ENCODE data around the gene ZDHHC6.

The ZDHHC6 gene

DNA sequence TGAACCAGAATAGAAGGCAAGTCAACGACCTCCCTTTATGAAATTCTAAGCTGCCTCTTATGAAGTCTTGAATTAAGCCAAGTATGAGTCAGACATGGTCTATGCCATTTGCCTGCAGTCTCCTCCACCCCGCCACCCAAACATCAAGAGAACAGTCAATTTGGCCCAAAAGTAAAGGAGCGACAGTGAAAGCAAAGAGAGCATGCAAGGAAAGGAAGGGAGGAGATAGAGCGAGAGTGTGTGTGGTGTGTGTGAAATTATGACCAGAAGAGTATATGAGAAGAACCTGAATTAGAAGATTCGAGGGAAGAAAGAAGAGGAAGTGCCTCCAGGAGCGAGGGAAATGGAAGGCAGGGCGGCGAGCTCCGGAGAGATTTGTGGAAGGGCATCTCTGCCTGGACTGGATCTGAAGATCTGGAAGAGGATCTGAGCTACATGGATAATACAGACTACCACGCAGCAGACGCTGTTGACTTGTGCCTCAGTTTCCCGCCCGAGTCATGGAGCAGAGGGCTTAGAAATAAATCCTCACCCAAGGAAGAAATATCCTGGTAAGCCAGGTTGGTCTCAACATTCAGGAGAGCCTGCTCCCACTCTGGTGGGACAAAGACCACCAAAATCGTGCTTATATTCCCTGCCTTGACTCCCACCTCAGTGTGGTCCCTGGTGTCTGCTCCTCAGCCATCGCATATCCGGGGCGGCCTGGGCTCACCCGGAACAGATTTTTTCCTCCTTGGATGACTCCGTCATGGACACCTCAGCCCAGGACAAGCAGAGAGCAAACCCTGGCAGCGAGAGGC, 459 bp downstream of the ZDHHC6 start:
- peak overlapping the region; percentile 80 to 93 for H3K4me3 ChIP-seq (replicated peaks in 1 of 2; ENCODE audit: low read depth in 2 of 2, low read length in 2 of 2)
- no peak for TF ChIP-seq CTCF (IDR thresholded peaks at IDR 0.05; ENCODE audit: low read depth, low read length)
- peak; percentile 6 to 44 for DNase-seq (ENCODE audit: low read depth in 2 of 2)

DNA sequence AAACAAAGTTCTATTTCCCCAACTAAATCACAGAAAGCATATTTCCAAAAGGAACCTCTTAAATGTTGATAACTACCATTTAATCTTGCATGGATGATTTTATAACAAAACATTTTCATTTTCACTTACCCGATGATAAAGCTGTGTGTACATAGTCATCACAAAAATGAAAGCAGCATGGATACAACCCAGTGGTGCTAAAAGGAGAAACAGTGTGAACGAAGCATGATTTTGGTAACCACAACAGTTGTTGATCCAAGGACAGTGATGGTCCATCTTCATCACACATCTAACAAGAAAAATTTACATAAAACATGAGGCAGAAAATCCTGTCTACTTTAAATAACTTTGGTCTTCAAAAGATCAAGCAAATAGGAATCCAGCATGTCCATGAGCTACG, 4.7 kb downstream of the ZDHHC6 start:
- DNase-seq (ENCODE audit: low read depth in 2 of 2) = no peak
- TF ChIP-seq CTCF (IDR thresholded peaks at IDR 0.05; ENCODE audit: low read depth, low read length) = no peak
- no peak overlapping the region for H3K4me3 ChIP-seq (replicated peaks in 1 of 2; ENCODE audit: low read depth in 2 of 2, low read length in 2 of 2)

DNA sequence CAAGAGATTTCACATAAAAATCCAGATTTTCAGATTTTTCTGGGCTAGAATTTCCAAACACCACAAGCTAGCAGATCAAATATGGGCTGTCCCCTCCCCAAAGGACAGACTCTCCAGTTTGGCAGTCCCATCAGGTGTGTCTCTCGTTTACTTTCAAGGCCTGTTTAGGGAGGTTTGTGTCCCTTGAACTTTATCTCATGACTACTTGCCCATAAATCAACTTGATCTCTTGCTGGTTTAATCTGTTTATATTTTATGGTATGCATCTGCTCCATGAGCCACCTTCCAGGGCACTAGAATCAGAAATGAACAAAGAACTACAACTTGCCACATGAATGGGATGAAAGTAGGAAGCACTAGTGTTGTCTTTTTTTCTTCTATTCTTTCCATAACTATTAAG, 5.2 kb downstream of the ZDHHC6 start:
- no peak for DNase-seq (ENCODE audit: low read depth in 2 of 2)
- TF ChIP-seq CTCF (IDR thresholded peaks at IDR 0.05; ENCODE audit: low read depth, low read length) = no peak
- no peak overlapping the region for H3K4me3 ChIP-seq (replicated peaks in 1 of 2; ENCODE audit: low read depth in 2 of 2, low read length in 2 of 2)

DNA sequence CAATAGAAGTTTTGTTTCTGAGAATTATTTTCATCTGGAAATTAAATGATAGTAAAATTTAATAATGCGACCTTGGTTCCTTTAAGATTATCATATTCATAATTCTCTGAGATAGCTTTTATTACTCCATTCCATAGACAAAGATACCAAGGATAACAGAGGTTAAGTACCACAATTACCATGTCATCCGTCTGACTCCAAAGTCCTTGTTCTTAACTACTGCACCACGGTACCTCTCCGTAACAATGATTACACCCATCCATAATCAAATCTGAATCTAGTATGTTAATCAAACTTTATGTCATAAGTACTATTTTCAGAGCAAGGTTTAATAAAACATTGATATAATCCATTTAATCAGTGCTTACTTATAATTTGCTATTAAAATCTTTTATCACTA, 8.4 kb downstream of the ZDHHC6 start:
- TF ChIP-seq CTCF (IDR thresholded peaks at IDR 0.05; ENCODE audit: low read depth, low read length) = no peak
- DNase-seq (ENCODE audit: low read depth in 2 of 2) = no peak
- no peak overlapping the region for H3K4me3 ChIP-seq (replicated peaks in 1 of 2; ENCODE audit: low read depth in 2 of 2, low read length in 2 of 2)

GRCh38 chr10:112434988-112435619, 11.6 kb downstream of the ZDHHC6 start:
- TF ChIP-seq CTCF (IDR thresholded peaks at IDR 0.05; ENCODE audit: low read depth, low read length) = peak; percentile 31
- peak; percentile 66 to 72 for DNase-seq (ENCODE audit: low read depth in 2 of 2)
- H3K4me3 ChIP-seq (replicated peaks in 1 of 2; ENCODE audit: low read depth in 2 of 2, low read length in 2 of 2) = no peak overlapping the region

- no peak for DNase-seq (ENCODE audit: low read depth in 2 of 2)
- no peak overlapping the region for H3K4me3 ChIP-seq (replicated peaks in 1 of 2; ENCODE audit: low read depth in 2 of 2, low read length in 2 of 2)
- TF ChIP-seq CTCF (IDR thresholded peaks at IDR 0.05; ENCODE audit: low read depth, low read length) = no peak
Observed at GRCh38 chr10:112433136-112433535, 13.6 kb downstream of the ZDHHC6 start.

Data from cardiac fibroblast (primary cell).